T1000 (cell line): ENCODE measurements around the gene MYO18A.

Experiments used
- DNase-seq: peaks from one replicate; lab custom pipeline; 2025; ENCODE audit warnings: mixed read lengths; lab: John Stamatoyannopoulos, UW

Gene MYO18A

GRCh38 chr17:29126268-29126930, 53.8 kb downstream of the MYO18A start:
- DNase-seq = no peak

GRCh38 chr17:29125651-29126050, 54.5 kb downstream of the MYO18A start:
- no peak for DNase-seq

GRCh38 chr17:29124925-29125273, 55.3 kb downstream of the MYO18A start:
- DNase-seq = no peak

- DNase-seq = peak; percentile 37
Measured at GRCh38 chr17:29124135-29124924, 55.9 kb downstream of the MYO18A start.

GRCh38 chr17:29123111-29123510, 57.1 kb downstream of the MYO18A start:
- DNase-seq = no peak

- DNase-seq = no peak
Measured at GRCh38 chr17:29121442-29121841, 58.8 kb downstream of the MYO18A start.

GRCh38 chr17:29120433-29120832, 59.8 kb downstream of the MYO18A start:
- DNase-seq = no peak

GRCh38 chr17:29119265-29119664, 60.9 kb downstream of the MYO18A start:
- no peak for DNase-seq

GRCh38 chr17:29116804-29117753, 63.1 kb downstream of the MYO18A start:
- DNase-seq = peak; percentile 57

GRCh38 chr17:29115961-29116803, 64.0 kb downstream of the MYO18A start:
- DNase-seq = peak; percentile 70

GRCh38 chr17:29115435-29115834, 64.8 kb downstream of the MYO18A start:
- no peak for DNase-seq

GRCh38 chr17:29114141-29114540, 66.1 kb downstream of the MYO18A start:
- DNase-seq = no peak

GRCh38 chr17:29113334-29113733, 66.9 kb downstream of the MYO18A start:
- no peak for DNase-seq

- DNase-seq = peak; percentile 39
Measured at GRCh38 chr17:29112771-29113295, 67.4 kb downstream of the MYO18A start.

GRCh38 chr17:29111816-29112499, 68.2 kb downstream of the MYO18A start:
- DNase-seq = peak; percentile 46

- no peak for DNase-seq
Measured at GRCh38 chr17:29110372-29110757, 69.8 kb downstream of the MYO18A start.

GRCh38 chr17:29109477-29110371, 70.5 kb downstream of the MYO18A start:
- no peak for DNase-seq

GRCh38 chr17:29108823-29109476, 71.2 kb downstream of the MYO18A start:
- DNase-seq = no peak
